HepG2 (cell line): ENCODE data around the gene NAA25. TPM values are rescaled to one million over a fixed set of nuclear protein-coding genes. Genes with fewer than 3 reads are reported as not detected.

Experiments used
- BATF2 ChIP-seq: sonication (generic); formaldehyde crosslinking; IDR thresholded peaks from 2 replicates; pipeline ENCODE4 v1.8.0; 2022; ENCODE audit warnings: mild to moderate bottlenecking, missing genetic modification reagents, moderate library complexity
- CHD2 ChIP-seq: IDR thresholded peaks from 2 replicates; pipeline ENCODE4 v1.6.1; 2011; ENCODE audit warnings: low read depth, low read length, improper control_type of control experiment
- DNMT3B ChIP-seq: conservative IDR thresholded peaks from 2 replicates; pipeline ENCODE4 v1.6.1; 2016; ENCODE audit warnings: missing biosample characterization, control low read depth
- EP300 ChIP-seq, 3 experiments: sonication (generic) in 1 of 3; formaldehyde crosslinking in 1 of 3; IDR thresholded peaks; 2 replicates each; pipeline versions ENCODE4 v1.5.1 to v1.6.1; 2011 to 2020; ENCODE audit warnings: low read depth in 2 of 3, low read length in 2 of 3, borderline replicate concordance in 1 of 3, improper control_type of control experiment in 1 of 3, mild to moderate bottlenecking in 1 of 3, missing genetic modification reagents in 1 of 3, moderate library complexity in 1 of 3
- FOXA1 ChIP-seq, 2 experiments: fragments of 450-650 bp in 1 of 2; sonication (generic) in 1 of 2; formaldehyde crosslinking in 1 of 2; IDR thresholded peaks; 2 replicates each; pipeline versions ENCODE4 v1.4.0 to v1.6.1; 2016 to 2020; ENCODE audit warnings: missing genetic modification reagents in 1 of 2
- GATAD1 ChIP-seq: IDR thresholded peaks from 2 replicates; pipeline ENCODE4 v1.6.1; 2016; ENCODE audit warnings: missing genetic modification reagents, missing compliant biosample characterization
- HDAC1 ChIP-seq: sonication (generic); formaldehyde crosslinking; IDR thresholded peaks from 2 replicates; pipeline ENCODE4 v1.5.1; 2020; ENCODE audit warnings: mild to moderate bottlenecking, missing genetic modification reagents
- HNRNPH1 ChIP-seq: fragments of 200-400 bp; formaldehyde crosslinking; optimal IDR thresholded peaks from 2 replicates; pipeline ENCODE3; 2017; ENCODE audit warnings: mild to moderate bottlenecking, low read depth, low read length
- KDM2A ChIP-seq: sonication (generic); formaldehyde crosslinking; IDR thresholded peaks from 2 replicates; pipeline ENCODE4 v1.4.0; 2020; ENCODE audit warnings: low read depth, missing genetic modification reagents, borderline replicate concordance
- NCOA2 ChIP-seq: sonication (generic); formaldehyde crosslinking; IDR thresholded peaks from 2 replicates; pipeline ENCODE4 v1.8.0; 2022; ENCODE audit warnings: inconsistent platforms
- NCOR1 ChIP-seq: fragments of 200-600 bp; sonication (generic); IDR thresholded peaks from 2 replicates; pipeline ENCODE4 v1.7.0; 2017; ENCODE audit warnings: antibody characterized with exemption, low read length, borderline replicate concordance
- SMAD1 ChIP-seq: sonication (generic); formaldehyde crosslinking; IDR thresholded peaks from 2 replicates; pipeline ENCODE4 v1.4.0; 2020; ENCODE audit warnings: missing genetic modification reagents, low read depth, mild to moderate bottlenecking, borderline replicate concordance
- XBP1 ChIP-seq: sonication (generic); formaldehyde crosslinking; IDR thresholded peaks from 2 replicates; pipeline ENCODE4 v1.5.0; 2020; ENCODE audit warnings: missing genetic modification reagents
- ZBTB21 ChIP-seq: sonication (generic); formaldehyde crosslinking; IDR thresholded peaks from 2 replicates; pipeline ENCODE4 v1.4.0; 2020; ENCODE audit warnings: missing genetic modification reagents
- ZBTB37 ChIP-seq: sonication (generic); formaldehyde crosslinking; IDR thresholded peaks from 2 replicates; pipeline ENCODE4 v1.4.0; 2020; ENCODE audit warnings: mild to moderate bottlenecking, missing genetic modification reagents
- ZBTB42 ChIP-seq: sonication (generic); formaldehyde crosslinking; IDR thresholded peaks from 2 replicates; pipeline ENCODE4 v1.5.0; 2020; ENCODE audit warnings: mild to moderate bottlenecking, missing genetic modification reagents
- ZFP36 ChIP-seq: fragments of 150-350 bp; IDR thresholded peaks from 2 replicates; pipeline ENCODE4 v1.6.1; 2018; ENCODE audit warnings: borderline replicate concordance, low read length, low read depth; ENCODE audit not compliant: partially characterized antibody
- ZNF138 ChIP-seq: sonication (generic); formaldehyde crosslinking; IDR thresholded peaks from 2 replicates; pipeline ENCODE4 v1.5.0; 2020; ENCODE audit warnings: mild to moderate bottlenecking, low read depth, missing genetic modification reagents
- ZNF350 ChIP-seq: sonication (generic); formaldehyde crosslinking; IDR thresholded peaks from 2 replicates; pipeline ENCODE4 v1.4.0; 2020; ENCODE audit warnings: mild to moderate bottlenecking, low read depth, missing genetic modification reagents, borderline replicate concordance
- ZNF44 ChIP-seq: sonication (generic); formaldehyde crosslinking; IDR thresholded peaks from 2 replicates; pipeline ENCODE4 v1.5.1; 2020; ENCODE audit warnings: mild to moderate bottlenecking, missing genetic modification reagents
- ZNF691 ChIP-seq: sonication (generic); formaldehyde crosslinking; IDR thresholded peaks from 2 replicates; pipeline ENCODE4 v1.4.0; 2020; ENCODE audit warnings: missing genetic modification reagents, low read depth, mild to moderate bottlenecking, borderline replicate concordance
- ZNF788 ChIP-seq: sonication (generic); formaldehyde crosslinking; IDR thresholded peaks from 2 replicates; pipeline ENCODE4 v1.5.0; 2020; ENCODE audit warnings: mild to moderate bottlenecking, missing genetic modification reagents, borderline replicate concordance
- polyA plus RNA-seq, 8 experiments: library from polyadenylated mRNA; depleted of rRNA in 3 of 8; stranded (reverse) in 7 of 8; unstranded in 1 of 8; fragments of >200 nt; fragmentation: Illumina TruSeq in 4 of 8; extraction: Trizol in 4 of 8; gene quantifications; 2 replicates each; pipeline versions ENCODE4 v1.2.1 to v1.2.3, GENCODE V29; 2011 to 2016; ENCODE audit warnings: low read depth in 4 of 8, missing spikeins in 1 of 8, mixed read lengths in 1 of 8; ENCODE audit not compliant: insufficient read depth in 1 of 8
- total RNA-seq, 5 experiments: library from RNA; depleted of rRNA; stranded (reverse); fragments of >200 nt; fragmentation: Illumina TruSeq; extraction: Trizol; gene quantifications; 2 replicates each; pipeline ENCODE4 v1.2.3, GENCODE V29; 2016; ENCODE audit warnings: low read depth in 1 of 5
- TF ChIP-seq, protein P1 (sequence below): sonication (generic); formaldehyde crosslinking; IDR thresholded peaks from 2 replicates; pipeline ENCODE4 v1.4.0; 2020; ENCODE audit warnings: mild to moderate bottlenecking, missing genetic modification reagents
- TF ChIP-seq, protein P2 (sequence below): sonication (generic); formaldehyde crosslinking; IDR thresholded peaks from 2 replicates; pipeline ENCODE4 v1.5.0; 2020; ENCODE audit warnings: missing genetic modification reagents, mild to moderate bottlenecking, borderline replicate concordance

NAA25 gene
- total and polyA plus RNA-seq, 2 of the 13 experiments (the other 11 are each of a cell fraction or from before 2014, with no cell fraction given): 11.4 to 32.0 TPM

- TF ChIP-seq HNRNPH1 (no peak), ZNF350 (no peak), ZNF788 (CRISPR knock-in tag) (peak; percentile 50; the same call in 1 of the 2 replicates), FOXA1 (IDR thresholded peaks at IDR 0.05) (no peak), FOXA1 (CRISPR knock-in tag; IDR thresholded peaks at IDR 0.05) (no peak), ZNF44 (CRISPR knock-in tag) (no peak), EP300 (IDR thresholded peaks at IDR 0.05; ENCODE audit: low read depth in 2 of 2, low read length in 2 of 2) (no peak), EP300 (CRISPR knock-in tag; IDR thresholded peaks at IDR 0.05; ENCODE audit: borderline replicate concordance) (no peak), ZBTB21 (CRISPR knock-in tag) (no peak), ZBTB37 (CRISPR knock-in tag) (no peak), NCOA2 (CRISPR knock-in tag) (0 out of 2 replicates have a peak, but pooled peaks have one; percentile 12), ZFP36 (no peak), NCOR1 (no peak), BATF2 (CRISPR knock-in tag) (no peak), ZBTB42 (CRISPR knock-in tag) (no peak), DNMT3B (CRISPR knock-in tag) (no peak), SMAD1 (no peak), XBP1 (CRISPR knock-in tag) (no peak), ZNF138 (CRISPR knock-in tag) (peak; percentile 50; the same call in 1 of the 2 replicates), KDM2A (peak; percentile 54; the same call in 1 of the 2 replicates), HDAC1 (peak; percentile 49), GATAD1 (CRISPR knock-in tag) (peak; percentile 74), ZNF691 (CRISPR knock-in tag) (no peak; the same call in 1 of the 2 replicates), CHD2 (peak; percentile 59; the same call in 1 of the 2 replicates)
- TF ChIP-seq, protein P1, sequence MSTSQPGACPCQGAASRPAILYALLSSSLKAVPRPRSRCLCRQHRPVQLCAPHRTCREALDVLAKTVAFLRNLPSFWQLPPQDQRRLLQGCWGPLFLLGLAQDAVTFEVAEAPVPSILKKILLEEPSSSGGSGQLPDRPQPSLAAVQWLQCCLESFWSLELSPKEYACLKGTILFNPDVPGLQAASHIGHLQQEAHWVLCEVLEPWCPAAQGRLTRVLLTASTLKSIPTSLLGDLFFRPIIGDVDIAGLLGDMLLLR (CRISPR knock-in tag): no peak; the same call in none of the 2 replicates
- TF ChIP-seq, protein P2, sequence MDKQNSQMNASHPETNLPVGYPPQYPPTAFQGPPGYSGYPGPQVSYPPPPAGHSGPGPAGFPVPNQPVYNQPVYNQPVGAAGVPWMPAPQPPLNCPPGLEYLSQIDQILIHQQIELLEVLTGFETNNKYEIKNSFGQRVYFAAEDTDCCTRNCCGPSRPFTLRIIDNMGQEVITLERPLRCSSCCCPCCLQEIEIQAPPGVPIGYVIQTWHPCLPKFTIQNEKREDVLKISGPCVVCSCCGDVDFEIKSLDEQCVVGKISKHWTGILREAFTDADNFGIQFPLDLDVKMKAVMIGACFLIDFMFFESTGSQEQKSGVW (CRISPR knock-in tag): no peak
Measured at GRCh38 chr12:112108202-112109079, at the start of gene NAA25 (continued).
